Tibial nerve (tissue), 4 donors: ENCODE data around the gene PSMB2.

ENCODE experiments used
- CTCF ChIP-seq, 5 experiments: fragments of 200-600 bp in 3 of 5; fragments of 450-650 bp in 2 of 5; sonication (generic) in 3 of 5; IDR thresholded peaks; one replicate each; pipeline ENCODE4 v1.5.1; 2016 to 2019; ENCODE audit warnings: antibody characterized with exemption in 5 of 5, mild to moderate bottlenecking in 3 of 5, moderate library complexity in 2 of 5
- EP300 ChIP-seq, 2 donors: sonication (generic); formaldehyde crosslinking; IDR thresholded peaks; one replicate each; pipeline ENCODE4 v1.6.1; 2017; ENCODE audit warnings: antibody characterized with exemption in 2 of 2, mild to moderate bottlenecking in 1 of 2
- POLR2A ChIP-seq, 2 donors: fragments of 450-650 bp; IDR thresholded peaks; one replicate each; pipeline ENCODE4 v1.6.1; 2017; ENCODE audit warnings: antibody characterized with exemption in 2 of 2, mild to moderate bottlenecking in 2 of 2, moderate library complexity in 2 of 2

GRCh38 chr1:35659589-35659988 lies 18.3 kb upstream of the PSMB2 start:
- no peak for TF ChIP-seq EP300 (IDR thresholded peaks at IDR 0.05)
- TF ChIP-seq CTCF (IDR thresholded peaks at IDR 0.05): no peak
- no peak for TF ChIP-seq POLR2A (IDR thresholded peaks at IDR 0.05)
